GM19324 (cell line): ENCODE measurements around the gene ARRDC5.
"Not testable (repeated sequence)": the region's sequence is repeated elsewhere in the genome, so short reads cannot be mapped to it uniquely, and the experiment has no call there.

Source experiments
- ATAC-seq: cut with Tn5 transposase; IDR thresholded peaks from one replicate; pipeline ENCODE4 v1.9.1; 2021; ENCODE audit warnings: mild to moderate bottlenecking, moderate library complexity; ENCODE audit not compliant: unreplicated experiment, low FRiP score

ARRDC5 gene

DNA sequence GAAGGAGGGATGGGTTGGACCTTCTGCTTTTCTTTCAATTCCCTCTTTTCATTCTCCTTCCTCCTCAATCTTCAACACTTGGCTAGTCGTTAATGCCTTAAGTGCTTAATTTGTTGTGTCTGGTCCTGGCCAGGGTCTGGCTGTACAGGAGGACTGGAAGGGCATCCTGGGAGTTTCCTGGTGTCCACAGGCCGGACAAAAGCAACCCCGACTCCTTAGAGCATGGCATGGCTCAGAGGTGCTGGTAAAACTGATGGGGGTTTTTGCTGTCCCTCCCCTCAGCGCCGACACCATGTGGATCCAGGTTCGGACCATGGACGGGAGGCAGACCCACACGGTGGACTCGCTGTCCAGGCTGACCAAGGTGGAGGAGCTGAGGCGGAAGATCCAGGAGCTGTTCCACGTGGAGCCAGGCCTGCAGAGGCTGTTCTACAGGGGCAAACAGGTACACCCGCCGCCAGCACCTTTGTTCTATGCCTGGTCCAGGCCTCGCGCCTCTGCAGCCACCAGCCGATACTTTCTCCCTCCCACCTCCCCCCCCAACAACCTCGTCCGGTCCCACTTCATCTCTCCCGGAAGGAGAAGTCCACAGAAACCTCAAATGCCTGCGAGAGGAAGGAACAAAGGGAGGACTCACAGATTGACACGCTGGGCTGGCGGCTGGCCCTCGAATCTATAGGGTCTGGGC is 8.0 kb upstream of the ARRDC5 start:
- ATAC-seq: no peak

DNA sequence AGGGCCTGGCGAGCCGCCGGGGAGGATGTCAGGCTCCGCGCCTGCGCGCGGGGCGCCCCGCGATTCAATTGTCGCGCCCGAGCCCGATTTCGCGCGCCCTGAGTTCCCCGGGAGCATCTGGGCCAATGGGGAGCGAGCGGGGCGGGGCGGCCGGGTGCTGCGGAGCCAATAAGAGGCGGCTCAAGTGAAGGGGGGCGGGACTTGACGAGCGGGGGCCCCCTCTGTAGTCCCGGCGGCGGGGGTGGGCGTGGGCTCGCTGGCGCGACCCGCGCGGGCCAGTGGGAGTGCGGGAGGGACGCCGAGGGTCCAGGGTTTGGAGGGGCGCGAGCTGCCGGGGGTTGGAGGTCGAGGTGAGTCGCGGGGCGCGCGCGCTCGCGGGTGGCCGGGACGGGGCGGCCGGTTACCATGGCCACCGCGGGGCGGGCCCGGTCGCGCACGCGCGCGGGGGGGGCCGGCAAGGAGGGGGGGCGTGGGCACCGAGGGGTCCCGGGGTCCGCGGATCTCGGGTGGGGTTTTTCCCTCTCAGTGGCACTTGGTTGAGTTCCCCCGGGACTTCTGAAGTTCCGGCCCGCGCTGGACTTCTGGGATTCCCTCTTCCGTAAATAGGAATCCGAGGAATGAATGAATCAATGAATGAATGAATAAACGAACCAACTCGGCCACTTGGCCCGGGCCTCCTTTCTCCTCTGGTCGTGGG is 7.3 kb upstream of the ARRDC5 start:
- peak; percentile 79 for ATAC-seq

DNA sequence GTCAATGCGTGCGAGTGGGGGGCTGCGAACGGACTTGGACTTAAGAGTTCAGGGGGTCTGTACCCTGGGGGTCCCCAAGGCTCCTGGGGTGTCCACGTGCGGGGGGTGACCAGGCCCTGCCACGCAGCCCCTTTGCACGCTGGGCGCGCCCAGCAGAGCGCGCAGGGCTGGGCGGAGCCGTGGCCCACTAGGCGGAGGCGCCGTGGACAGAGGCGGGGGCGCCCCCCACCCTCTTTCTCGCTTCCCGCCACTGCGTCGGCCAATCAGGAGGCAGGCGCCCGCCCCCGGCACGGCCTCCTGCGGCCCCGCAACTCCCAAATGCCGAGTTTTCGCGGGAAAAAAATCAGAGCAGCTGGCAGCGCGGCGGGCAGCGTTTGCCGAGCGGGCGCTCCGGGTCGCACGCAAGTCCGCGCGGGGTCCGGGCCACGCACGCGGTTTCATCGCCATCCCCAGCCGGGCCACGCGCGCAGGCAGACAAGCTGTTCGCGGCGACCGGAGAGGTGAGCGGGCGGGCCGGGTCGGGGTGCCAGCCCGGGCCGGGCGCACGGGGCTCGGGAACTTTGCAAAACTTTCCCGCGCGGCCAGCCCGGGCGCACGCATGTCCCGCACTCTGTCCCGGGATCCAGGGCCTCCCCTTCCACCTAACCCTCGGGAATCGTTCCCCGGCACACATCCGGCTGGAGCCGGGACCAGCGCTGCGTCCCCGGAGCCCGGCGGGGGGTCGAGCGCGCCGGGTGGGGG is 6.6 kb upstream of the ARRDC5 start, which contains the start of gene UHRF1:
Gene UHRF1, plus strand, starts transcription at position 346 of the 741 bp plus-strand sequence. CDS start 1,385 bp downstream, outside the sequence.
- no peak for ATAC-seq

DNA sequence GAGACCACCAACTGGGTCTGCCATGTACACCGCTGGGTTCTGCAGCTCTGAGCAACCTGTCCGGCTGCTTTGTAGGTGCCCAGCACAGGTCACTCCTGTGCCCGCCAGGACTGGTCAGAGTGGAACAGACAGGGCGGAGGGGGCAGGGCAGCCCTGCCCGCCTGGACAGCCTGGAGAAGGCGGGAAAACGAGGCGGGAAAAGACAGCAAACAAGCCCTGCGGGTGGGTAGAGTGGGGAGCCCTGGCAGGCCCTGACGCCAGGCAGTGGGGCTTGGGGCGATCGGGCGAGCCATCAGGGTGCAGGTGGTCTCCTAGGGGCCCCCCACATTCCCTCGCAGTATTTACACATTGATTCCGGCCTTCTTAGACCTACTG is 6.1 kb upstream of the ARRDC5 start:
- no peak for ATAC-seq

DNA sequence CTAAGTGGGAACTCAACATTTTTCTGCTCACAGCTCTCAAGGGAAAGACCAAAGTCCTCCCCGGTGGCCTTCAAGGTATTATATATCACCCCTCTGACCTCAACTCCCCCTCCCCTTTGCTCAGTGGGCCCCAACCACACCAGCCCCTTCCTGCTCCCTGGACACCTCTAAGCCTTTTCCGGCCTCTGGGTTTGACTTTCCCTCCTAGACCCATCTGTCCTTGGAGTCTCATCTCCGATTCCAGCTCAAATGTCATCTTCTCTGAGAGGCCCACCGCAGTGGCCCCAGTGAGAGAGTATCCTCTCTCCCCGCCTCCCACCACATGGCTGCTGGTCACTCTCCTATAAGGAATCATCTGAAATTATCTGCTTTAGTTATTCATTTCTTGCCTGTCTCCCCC is 5.7 kb upstream of the ARRDC5 start:
- no peak for ATAC-seq

DNA sequence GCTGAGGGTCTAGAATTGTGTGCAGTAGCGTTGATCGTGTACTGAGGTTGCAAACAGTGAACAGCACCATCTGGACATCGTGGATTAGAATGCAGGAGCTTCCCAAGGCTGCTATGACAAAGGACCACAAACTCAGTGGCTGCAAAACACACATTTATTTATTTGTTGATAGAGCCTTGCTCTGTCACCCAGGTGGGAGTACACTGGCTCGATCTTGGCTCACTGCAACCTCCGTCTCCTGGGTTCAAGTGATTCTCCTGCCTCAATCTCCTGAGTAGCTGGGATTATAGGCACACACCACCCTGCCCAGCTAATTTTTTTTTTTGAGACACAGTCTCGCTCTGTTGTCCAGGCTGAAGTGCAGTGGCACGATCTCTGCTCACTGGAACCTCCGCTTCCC is 4.3 kb upstream of the ARRDC5 start:
- ATAC-seq: no peak

DNA sequence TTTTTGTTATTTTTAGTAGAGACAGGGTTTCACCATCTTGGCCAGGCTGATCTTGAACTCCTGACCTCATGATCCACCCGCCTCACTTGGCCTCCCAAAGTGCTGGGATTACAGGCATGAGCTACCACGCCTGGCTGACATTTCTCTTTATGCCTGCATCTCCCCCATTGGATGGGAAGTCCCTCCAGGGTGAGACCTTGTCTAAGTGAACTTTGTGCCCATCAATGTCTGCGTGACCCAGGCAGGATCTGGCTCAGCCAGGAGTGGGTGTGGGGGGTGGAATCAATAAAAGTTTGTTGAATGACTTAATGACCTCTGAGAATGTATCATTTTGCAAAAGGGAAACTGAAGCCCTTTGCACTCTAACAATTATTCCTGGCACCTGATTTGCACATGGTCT is 1.8 kb upstream of the ARRDC5 start:
- ATAC-seq: no peak

DNA sequence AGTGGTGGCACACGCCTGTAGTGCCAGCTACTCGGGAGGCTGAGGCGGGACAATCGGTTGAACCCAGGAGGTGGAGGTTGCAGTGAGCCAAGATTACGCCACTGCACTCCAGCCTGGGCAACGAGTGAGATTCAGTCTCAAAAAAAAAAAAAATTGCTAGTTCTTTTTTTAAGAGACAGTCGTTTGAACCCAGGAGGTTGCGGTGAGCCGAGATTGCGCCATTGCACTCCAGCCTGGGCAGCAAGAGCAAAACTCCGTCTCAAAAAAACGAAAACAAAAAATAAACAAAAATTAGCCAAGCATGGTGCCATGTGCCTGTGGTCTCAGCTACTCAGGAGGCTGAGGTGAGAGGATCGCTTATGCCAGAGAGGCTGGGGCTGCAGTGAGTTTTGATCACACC is 1.8 kb downstream of the ARRDC5 start:
- not testable (repeated sequence) for ATAC-seq

DNA sequence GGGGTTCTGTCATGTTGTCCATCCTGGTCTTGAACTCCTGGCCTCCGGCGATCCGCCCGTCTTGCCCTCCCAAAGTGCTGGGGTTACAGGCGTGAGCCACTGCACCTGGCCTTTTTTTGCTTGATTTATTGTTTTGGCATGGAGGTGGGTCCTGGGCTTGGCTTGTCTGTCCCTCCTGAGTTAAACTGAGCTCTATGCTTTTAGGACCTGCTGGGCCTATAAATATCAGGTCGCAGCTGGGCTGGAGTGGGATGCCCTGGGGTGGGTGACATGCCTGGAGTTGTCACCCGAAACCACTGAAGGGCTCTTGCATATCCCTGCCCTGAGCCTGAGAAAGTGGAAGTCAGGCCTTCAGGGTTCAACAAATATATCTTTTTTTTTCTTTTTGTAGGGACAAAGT is 5.5 kb downstream of the ARRDC5 start:
- no peak for ATAC-seq

DNA sequence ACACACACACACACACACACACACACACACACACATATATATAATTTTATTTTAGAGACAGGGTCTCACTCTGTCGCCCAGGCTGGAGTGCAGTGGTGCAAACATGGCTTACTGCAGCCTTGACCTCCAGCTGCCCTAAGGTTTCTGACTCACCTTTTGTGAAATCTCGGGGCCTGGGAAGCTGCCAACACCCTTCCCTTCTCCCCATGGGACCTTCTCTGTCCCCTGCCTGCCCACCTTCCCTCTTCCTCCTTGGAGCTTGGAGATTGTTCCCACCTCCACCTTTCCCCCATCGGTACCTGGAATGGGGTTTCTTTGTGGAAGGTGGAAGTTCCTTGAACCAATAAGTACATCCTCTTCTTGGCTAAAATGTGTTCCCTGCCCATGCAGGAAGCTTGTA is 6.3 kb downstream of the ARRDC5 start:
- no peak for ATAC-seq

DNA sequence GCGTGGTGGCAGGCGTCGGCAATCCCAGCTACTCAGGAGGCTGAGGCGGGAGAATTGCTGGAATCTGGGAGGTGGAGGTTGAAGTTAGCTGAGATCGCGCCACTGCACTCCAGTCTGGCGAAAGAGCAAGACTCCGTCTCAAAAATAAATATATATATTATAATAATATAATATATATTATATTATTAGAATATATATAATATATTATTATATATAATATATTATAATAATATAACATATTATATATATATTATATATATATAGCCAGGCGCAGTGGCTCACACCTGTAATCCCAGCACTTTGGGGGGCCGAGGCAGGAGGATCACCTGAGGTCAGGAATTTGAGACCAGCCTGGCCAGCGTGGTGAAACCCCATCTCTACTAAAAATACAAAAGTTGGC is 9.7 kb downstream of the ARRDC5 start:
- not testable (repeated sequence) for ATAC-seq

DNA sequence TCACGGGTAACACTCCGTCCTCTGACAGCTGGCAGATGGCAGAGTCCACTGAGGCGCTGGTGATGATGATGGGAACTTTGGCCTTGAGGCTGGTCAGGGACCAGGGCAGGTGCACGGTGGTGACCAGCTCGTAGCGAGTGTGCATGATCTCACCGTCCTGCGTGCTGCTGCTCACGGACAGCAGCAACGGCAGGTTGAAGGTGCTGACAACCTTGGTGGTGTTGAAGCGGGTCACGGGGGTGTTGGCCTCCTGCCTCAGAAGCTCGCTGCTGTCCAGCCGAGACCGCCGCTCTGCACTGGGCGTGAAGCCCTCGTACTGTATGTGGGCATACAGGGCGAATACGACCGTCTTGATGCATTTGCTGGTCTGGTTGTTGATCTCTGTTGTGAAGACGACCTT is 11.6 kb downstream of the ARRDC5 start:
- ATAC-seq: no peak

DNA sequence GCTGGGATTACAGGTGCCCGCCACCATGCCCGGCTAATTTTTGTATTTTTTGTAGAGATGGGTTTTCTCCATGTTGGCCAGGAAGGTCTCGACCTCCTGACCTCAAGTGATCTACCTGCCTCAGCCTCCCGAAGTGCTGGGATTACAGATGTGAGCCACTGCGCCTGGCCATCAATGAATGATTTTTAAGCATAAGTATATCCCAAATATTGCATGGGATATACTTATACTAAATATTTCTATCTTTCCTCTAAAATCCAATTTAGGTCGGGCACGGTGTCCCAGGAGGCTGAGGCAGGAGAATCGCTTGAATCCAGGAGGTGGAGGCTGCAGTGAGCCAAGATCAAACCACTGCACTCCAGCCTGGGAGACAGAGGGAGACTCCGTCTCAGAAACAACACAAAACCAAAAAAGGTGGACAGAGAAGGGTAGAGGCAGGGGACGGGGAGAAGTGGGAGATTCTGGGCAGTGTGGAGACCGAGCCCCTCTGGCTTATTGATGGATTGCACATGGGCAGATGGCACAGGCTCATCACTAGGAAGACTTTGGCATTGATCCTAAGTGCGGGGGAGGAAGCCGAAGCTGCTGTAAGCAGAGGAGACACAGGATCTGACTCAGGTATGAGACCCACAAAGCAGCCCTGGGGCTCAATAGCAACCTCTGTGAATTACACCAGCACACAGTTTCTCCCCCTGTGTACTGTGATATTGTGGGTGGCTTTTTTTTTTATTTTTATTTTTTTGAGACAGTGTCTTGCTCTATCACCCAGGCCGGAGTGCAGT is 13.5 kb downstream of the ARRDC5 start:
- ATAC-seq: no peak

DNA sequence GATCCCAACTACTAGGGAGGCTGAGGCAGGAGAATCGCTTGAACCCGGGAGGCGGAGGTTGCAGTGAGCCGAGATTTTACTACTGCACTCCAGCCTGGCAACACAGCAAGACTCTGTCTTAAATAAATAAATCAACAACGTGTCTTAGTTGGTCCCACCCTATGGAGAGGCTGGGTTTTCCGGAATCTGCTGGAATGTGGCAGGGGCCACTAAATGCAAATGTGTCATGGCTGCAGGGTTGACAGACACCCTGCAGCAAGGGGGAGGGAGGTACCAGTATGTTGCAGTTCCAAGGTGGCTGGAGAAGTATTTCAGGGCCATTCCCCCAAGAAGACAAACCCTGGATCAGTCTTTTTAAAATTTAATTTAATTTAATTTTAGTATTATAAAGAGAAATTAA is 14.9 kb downstream of the ARRDC5 start:
- ATAC-seq: not testable (repeated sequence)

DNA sequence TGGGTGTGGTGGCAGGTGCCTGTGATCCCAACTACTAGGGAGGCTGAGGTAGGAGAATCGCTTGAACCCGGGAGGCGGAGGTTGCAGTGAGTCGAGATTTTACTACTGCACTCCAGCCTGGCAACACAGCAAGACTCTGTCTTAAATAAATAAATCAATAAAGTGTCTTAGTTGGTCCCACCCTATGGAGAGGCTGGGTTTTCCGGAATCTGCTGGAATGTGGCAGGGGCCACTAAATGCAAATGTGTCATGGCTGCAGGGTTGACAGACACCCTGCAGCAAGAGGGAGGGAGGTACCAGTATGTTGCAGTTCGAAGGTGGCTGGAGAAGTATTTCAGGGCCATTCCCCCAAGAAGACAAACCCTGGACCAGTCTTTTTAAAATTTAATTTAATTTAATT is 17.7 kb downstream of the ARRDC5 start:
- ATAC-seq: not testable (repeated sequence)

DNA sequence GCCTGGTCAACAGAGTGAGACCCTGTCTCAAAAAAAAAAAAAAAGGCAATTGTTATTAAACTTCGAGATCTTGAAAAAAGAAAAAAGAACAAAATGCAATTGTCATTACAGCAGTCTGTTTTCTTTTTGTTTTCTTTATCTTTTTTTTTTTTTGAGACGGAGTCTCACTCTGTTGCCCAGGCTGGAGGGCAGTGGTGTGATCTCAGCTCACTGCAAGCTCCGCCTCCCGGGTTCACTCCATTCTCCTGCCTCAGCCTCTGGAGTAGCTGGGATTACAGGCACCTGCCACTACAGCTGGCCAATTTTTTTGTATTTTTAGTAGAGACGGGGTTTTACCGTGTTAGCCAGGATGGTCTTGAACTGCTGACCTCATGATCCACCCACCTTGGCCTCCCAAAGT is 19.8 kb downstream of the ARRDC5 start:
- ATAC-seq: not testable (repeated sequence)

DNA sequence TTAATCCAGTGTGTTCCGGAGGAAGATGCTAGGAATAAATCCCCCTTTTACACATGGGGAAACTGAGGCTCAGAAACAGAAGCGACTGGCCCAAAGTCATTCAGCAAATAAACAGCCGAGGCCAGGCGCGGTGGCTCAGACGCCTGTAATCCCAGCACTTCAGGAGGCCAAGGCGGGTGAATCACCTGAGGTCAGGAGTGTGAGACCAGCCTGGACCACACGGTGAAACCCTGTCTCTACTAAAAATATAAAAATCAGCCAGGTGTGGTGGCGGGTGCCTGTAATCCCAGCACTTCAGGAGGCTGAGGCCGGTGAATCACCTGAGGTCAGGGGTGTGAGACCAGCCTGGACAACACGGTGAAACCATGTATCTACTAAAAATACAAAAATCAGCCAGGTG is 23.7 kb downstream of the ARRDC5 start:
- no peak for ATAC-seq

DNA sequence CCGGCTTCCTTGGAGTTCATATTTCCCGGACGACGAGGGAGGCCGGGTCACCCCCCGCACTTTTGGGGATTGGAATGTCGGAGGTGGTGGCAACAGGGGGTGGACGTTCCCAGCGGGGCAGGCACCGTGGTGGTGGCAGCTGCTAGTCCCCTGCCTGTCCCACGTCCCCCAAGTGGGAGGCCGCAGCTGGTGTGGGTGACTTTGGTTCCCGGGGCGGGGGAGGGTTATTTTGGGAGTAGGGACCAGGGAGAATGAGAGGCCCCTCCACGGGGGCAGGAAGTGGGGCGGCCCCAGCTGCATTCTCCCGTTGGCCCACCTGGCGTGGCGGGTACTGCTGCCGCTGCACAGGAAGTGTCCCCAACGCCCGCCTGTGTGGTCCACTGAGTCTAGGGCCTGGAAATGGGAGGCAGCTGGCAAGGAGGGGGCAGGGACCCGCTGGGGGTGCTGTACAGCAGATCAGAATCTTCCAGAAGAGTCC is 24.2 kb downstream of the ARRDC5 start:
- ATAC-seq: no peak

DNA sequence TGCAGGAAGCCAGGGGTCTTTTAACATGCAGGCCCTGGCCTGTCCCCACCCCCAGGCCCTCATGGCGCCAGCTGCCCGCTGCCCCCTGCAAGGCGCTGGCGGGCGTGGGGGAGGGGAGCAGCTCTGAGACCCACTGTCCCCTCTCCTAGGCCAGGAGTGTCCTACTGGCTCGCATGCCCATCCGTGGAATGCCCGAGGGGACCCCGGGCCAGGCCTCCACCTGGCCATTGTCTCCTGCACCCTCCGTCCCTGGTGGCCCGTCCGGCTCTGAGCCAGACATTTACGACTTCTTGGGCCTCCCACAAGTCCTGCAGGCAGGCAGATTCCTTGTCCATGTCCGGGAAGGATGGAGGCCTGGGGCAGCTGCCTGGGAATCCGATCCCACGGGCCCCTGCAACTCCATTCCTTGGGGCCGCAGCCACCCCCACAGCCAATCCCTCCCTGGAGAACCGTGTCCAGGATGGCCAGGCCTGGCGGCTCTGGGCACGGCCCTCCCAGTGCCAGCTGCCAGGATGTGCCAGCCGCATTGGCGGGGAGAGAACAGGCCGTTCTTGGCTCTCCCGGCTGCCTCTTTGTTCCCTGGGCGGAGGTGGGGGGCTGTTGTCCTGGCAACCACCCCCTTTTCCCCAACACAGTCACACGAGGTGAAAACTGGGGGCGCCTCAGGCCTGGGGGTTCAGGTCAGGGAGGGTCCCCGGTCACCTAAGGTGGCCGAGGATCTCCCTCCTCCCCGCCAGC is 24.8 kb downstream of the ARRDC5 start:
- no peak for ATAC-seq

DNA sequence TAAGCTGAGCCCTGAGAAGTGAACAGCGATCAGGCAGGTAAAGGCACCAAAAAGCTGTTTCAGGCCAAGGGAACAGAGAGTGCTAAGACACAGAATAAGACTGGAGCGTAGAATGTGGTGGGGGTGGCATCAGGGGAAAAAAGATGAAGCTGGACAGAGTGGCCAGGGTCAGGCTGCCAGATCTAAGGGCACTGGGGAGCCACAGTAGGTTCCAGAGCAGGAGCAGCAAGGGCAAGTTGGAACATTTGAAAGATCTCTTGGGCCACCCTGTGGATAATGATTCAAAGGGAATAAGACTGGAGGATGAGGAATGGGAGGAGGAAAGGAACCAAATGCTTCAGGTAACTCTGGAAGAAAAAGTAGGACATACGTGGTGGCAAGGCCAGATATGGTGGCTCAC is 28.8 kb downstream of the ARRDC5 start:
- no peak for ATAC-seq
